Adrenal gland (tissue), 5 donors: ENCODE results near the gene RLN3.

ENCODE experiments used
- POLR2A ChIP-seq, 2 donors: fragments of 450-650 bp; IDR thresholded peaks; one replicate each; pipeline ENCODE4 v1.6.1; 2017; ENCODE audit warnings: antibody characterized with exemption in 2 of 2, mild to moderate bottlenecking in 2 of 2, moderate library complexity in 1 of 2
- TF ChIP-seq, protein P1 (sequence below), 6 experiments: fragments of 450-650 bp in 4 of 6; fragments of 200-600 bp in 2 of 6; sonication (generic) in 1 of 6; IDR thresholded peaks; 1 replicate in 5 of 6; 2 replicates in 1 of 6; pipeline versions ENCODE4 v1.5.1 to v1.8.0; 2016 to 2021; ENCODE audit warnings: antibody characterized with exemption in 6 of 6, mild to moderate bottlenecking in 2 of 6, moderate library complexity in 1 of 6
- donor health status: DM: no; HTN: no; CAD: no.

DNA sequence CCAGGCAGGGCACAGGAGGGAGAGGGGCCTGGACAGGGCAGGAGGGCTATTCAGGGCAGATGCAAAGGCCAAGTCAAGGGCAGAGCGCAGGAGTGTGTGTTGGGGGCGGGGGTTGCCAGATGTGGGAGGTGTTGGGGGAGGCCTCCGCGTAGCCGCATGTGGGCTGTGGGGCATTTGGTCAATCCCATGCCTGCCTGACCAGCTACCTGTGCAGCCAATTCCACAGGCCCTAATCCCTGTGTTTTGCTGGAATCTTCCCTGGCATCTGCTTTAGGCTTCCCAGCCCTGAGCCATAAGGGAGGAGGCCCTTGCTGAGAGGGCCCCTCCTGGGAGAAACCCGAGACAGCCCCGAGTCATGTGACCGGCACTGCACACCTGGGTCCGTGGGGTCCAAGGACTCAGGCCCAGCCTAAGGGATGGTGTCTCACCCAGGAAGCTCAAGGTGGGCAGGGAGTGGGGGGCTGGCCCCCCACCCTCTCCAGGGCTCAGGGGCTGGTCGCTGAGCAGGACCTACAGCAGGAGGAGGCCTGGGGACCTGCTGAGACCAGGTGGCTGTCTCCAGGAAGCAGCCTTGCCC is 42.1 kb upstream of the RLN3 start:
- TF ChIP-seq, protein P1, sequence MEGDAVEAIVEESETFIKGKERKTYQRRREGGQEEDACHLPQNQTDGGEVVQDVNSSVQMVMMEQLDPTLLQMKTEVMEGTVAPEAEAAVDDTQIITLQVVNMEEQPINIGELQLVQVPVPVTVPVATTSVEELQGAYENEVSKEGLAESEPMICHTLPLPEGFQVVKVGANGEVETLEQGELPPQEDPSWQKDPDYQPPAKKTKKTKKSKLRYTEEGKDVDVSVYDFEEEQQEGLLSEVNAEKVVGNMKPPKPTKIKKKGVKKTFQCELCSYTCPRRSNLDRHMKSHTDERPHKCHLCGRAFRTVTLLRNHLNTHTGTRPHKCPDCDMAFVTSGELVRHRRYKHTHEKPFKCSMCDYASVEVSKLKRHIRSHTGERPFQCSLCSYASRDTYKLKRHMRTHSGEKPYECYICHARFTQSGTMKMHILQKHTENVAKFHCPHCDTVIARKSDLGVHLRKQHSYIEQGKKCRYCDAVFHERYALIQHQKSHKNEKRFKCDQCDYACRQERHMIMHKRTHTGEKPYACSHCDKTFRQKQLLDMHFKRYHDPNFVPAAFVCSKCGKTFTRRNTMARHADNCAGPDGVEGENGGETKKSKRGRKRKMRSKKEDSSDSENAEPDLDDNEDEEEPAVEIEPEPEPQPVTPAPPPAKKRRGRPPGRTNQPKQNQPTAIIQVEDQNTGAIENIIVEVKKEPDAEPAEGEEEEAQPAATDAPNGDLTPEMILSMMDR (IDR thresholded peaks at IDR 0.05), result no peak
- TF ChIP-seq POLR2A (IDR thresholded peaks at IDR 0.05), result no peak
